Mucosa of rectum (tissue), 2 donors: Measurements from ENCODE around the gene FOXL3.
A peak's percentile ranks its signal among the peaks of the same experiment; 100 is the strongest.

ENCODE experiments used
- H3K27ac ChIP-seq, 2 donors: one replicate each; pipeline ENCODE4 v1.7.0; 2013; ENCODE audit warnings: inconsistent platforms in 2 of 2, low read depth in 2 of 2, low read length in 2 of 2
- H3K27me3 ChIP-seq, 2 donors: one replicate each; pipeline ENCODE4 v1.7.0; 2013; ENCODE audit warnings: low read length in 2 of 2; ENCODE audit not compliant: control insufficient read depth in 2 of 2, insufficient read depth in 2 of 2
- H3K36me3 ChIP-seq, 2 donors: one replicate each; pipeline ENCODE4 v1.7.0; 2013; ENCODE audit warnings: low read length in 2 of 2; ENCODE audit not compliant: control insufficient read depth in 2 of 2, insufficient read depth in 2 of 2
- H3K4me1 ChIP-seq, 2 donors: one replicate each; pipeline ENCODE4 v1.7.0; 2013; ENCODE audit warnings: low read length in 2 of 2, mild to moderate bottlenecking in 1 of 2; ENCODE audit not compliant: control insufficient read depth in 2 of 2, insufficient read depth in 2 of 2
- H3K4me3 ChIP-seq, 2 donors: one replicate each; pipeline ENCODE4 v1.7.0; 2013; ENCODE audit warnings: low read length in 2 of 2
- H3K9ac ChIP-seq, 2 donors: one replicate each; pipeline ENCODE4 v1.7.0; 2013; ENCODE audit warnings: low read length in 2 of 2, low read depth in 1 of 2, mild to moderate bottlenecking in 1 of 2
- H3K9me3 ChIP-seq, 2 donors: one replicate each; pipeline ENCODE4 v1.7.0; 2013; ENCODE audit warnings: low read length in 2 of 2; ENCODE audit not compliant: control insufficient read depth in 2 of 2
- donor health status: healthy.
- donor health status: Normal muscosa, but diverticular disease.

The FOXL3 gene

DNA sequence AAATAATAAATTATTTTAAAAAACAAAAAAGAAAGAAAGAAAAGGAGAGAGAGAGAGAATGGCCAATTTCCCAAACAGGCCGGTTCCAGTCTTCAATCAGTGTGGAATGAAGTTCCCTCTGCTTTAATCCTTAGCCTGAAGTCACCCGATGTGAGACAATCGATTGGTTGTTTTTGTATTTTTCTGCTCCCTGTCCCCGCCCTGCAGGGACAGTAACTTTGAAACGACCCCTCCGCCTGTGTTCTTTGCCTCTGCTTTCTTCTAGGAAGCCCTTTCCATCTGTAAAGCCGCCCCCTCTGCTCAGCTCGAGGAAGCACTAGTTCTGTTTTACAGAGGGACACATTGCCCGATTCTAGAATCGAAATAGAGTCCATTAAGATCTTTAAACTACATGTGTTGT, 33.4 kb downstream of the FOXL3 start:
- Histone ChIP-seq H3K9me3 (no peaks in the 10 kb centered on the region), H3K4me3 (no peak overlapping the region), H3K36me3 (no peaks in the 10 kb centered on the region), H3K9ac (no peak overlapping the region), H3K27me3 (peaks cover 0 to under 1% of the 10 kb centered on the region in 2 donors), H3K4me1 (peaks cover 51 to 60% of the 10 kb centered on the region in 2 donors), H3K27ac (no peak overlapping the region)

DNA sequence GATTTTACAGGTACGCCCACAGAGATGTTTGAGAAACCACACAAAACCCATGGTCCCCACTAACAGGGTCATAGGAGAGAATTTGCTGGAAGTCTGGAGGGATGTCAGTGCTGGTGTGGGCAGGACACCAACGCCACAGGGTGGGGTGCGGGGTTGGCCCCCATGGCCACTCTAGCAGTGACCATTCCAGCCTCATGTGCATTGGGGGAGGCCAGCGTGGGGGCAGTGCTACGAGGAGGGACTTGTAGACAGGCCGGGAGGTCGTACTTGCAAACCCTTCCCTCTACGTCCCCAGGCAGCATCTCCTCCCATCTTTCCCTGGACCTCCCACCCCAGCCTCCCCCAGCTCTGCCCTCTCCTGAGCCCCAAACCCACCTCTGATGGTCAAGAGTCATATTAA, 34.0 kb downstream of the FOXL3 start:
- H3K9ac ChIP-seq = no peak overlapping the region
- no peak overlapping the region for H3K4me3 ChIP-seq
- H3K9me3 ChIP-seq = no peaks in the 10 kb centered on the region
- no peaks in the 10 kb centered on the region for H3K36me3 ChIP-seq
- H3K4me1 ChIP-seq = peaks cover 49 to 60% of the 10 kb centered on the region in 2 donors
- peak overlapping the region in 1 of 2 donors; percentile 18 for H3K27ac ChIP-seq
- no peaks in the 10 kb centered on the region for H3K27me3 ChIP-seq

DNA sequence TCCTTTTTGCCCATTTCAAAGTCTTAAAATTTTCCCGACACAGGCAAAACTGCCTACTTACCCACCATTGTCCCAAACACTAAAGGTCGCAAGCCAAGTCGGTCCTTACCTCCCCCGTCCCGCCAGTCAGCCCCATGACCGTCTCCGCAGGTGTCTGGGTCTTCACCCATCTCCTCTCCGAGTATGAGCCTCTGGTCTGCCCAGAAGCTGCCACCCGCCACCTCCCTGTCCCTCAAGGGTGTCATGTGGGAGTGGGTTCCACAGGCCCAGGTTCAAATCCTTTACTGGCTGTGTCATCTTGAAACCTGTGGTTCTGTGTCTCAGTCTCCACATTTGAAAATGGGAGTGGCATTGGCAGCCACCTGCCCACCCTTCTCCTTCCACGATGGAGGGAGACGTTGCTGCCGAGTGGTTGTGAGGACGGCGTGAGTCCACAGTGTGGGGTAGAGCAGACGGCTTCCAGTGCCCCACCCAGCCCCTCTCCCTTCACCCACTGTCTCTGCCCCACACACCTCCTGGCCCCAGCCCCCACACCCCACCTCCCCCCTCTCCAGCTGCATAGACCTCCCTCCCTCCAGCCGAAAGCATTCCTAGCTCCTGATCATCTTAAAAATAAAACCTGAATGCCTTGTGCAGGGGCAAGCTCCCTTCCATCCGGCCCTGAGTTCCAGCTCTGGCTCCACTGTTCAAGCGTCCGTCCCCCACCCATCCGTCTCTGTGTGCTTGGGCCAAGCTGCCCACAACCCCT, 35.3 kb downstream of the FOXL3 start:
- Histone ChIP-seq H3K9me3 (no peaks in the 10 kb centered on the region), H3K27me3 (no peaks in the 10 kb centered on the region), H3K4me1 (peaks cover 41 to 53% of the 10 kb centered on the region in 2 donors), H3K27ac (no peak overlapping the region), H3K36me3 (no peaks in the 10 kb centered on the region), H3K9ac (no peak overlapping the region), H3K4me3 (no peak overlapping the region)

DNA sequence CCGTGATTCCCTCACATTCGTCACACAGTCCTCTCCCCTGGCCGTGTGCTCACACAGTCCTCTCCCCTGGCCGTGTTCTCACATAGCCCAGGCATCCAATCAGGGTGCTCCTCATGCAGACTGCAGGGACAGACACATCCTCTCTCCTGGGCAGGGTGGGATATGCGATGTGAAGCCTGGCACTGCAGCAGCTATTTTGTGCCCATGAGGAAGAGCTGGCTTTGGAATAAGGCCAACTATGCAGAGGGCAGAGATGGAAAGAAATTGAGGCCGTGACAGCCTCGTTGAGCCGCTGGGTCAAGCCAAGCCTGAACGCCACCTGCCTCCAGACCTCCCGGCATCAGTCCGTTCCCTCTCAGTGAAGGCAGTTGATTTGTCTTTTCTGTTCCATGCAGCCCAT, 35.8 kb downstream of the FOXL3 start:
- no peak overlapping the region for H3K9ac ChIP-seq
- no peaks in the 10 kb centered on the region for H3K36me3 ChIP-seq
- H3K4me1 ChIP-seq = peaks cover 42 to 54% of the 10 kb centered on the region in 2 donors
- H3K27me3 ChIP-seq = no peaks in the 10 kb centered on the region
- no peaks in the 10 kb centered on the region for H3K9me3 ChIP-seq
- H3K4me3 ChIP-seq = no peak overlapping the region
- H3K27ac ChIP-seq = peak overlapping the region in 1 of 2 donors; percentile 52

DNA sequence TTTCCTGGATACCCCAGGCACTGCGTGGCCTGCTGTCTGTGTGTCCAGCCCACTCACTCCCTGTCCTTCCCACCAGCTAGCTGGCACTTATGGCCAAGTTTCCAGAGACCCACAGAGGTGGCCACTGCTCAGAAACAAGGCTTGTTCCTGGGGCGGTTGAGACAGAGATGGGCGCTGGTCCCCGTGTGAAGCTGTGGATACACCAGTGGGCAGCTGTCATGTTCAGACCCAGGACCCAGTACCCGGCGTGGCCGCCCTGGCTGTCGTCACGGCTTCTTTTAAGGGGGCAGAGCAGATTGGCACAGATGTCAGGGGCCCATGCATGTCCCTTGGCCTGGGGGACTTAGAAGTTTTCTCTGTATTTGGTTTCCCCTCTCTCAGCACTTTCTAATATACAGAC, 36.3 kb downstream of the FOXL3 start:
- H3K4me1 ChIP-seq = peaks cover 45 to 57% of the 10 kb centered on the region in 2 donors
- no peaks in the 10 kb centered on the region for H3K36me3 ChIP-seq
- no peak overlapping the region for H3K4me3 ChIP-seq
- peak overlapping the region; percentile 52 to 73 for H3K27ac ChIP-seq
- peak overlapping the region in 1 of 2 donors; percentile 36 for H3K9ac ChIP-seq
- no peaks in the 10 kb centered on the region for H3K9me3 ChIP-seq
- no peaks in the 10 kb centered on the region for H3K27me3 ChIP-seq

DNA sequence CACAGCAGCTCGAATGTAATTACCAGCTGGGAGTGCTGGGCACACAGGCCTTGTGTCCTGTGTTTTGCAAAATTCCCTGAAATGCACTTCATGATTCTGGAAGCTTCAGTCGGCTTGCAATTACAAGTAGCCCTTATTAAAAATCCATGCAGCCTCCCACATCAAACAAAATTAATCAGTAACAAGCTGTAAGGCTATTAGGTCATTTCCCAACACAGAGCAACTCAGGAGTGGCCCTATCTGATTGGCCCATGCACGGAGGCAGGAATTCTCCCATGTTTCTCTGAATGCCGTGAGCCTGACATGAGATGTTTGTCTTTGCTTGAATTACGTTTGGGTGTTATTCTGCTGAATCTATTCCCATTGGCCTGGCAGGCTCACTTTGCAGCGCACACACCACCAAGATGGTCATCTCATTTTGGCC, 36.9 kb downstream of the FOXL3 start:
- Histone ChIP-seq H3K9ac (peak overlapping the region; percentile 26 to 50), H3K4me1 (peaks cover 41 to 54% of the 10 kb centered on the region in 2 donors)

DNA sequence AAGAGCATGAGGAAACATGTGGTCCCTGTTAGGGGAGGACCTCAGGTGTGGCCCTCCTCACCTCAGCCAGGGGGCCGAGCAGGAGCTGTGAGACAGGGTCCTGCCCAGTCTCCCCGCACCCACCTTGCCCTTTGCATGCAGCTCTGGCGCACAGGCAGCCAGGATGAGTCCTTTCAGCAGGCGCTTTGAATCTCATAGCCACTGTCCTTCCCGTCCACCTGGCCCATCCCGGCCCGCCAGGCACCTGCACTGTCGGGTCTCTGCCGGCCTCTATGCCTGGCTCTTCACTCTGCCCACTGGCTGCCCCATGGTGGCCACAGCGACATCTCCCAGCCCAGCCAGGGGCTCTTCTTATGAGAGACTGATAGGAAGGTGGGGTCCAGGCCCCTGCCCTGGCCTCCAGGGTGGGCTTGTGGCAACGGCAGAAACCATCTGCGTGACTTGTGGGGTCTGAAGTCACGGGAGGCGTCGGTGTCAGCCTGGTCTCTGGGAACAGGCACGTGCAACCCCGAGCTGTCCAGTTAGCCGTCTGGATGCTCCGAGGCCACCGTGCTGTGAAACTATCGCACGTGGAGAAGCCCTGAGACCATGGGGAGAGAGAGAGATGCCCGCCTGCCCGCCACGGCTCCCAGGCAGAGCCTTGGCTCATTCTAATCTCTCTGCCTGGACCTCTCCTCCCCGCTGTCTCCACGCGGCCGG, 37.4 kb downstream of the FOXL3 start:
- Histone ChIP-seq H3K27me3 (no peaks in the 10 kb centered on the region), H3K9me3 (no peaks in the 10 kb centered on the region), H3K36me3 (no peaks in the 10 kb centered on the region), H3K27ac (peak overlapping the region; percentile 73 to 83), H3K9ac (peak overlapping the region; percentile 26 to 50), H3K4me1 (peaks cover 43 to 55% of the 10 kb centered on the region in 2 donors), H3K4me3 (no peak overlapping the region)

More for the DNA sequence above, 36.9 kb downstream of the FOXL3 start:
- no peaks in the 10 kb centered on the region for H3K36me3 ChIP-seq
- no peaks in the 10 kb centered on the region for H3K27me3 ChIP-seq
- no peak overlapping the region for H3K4me3 ChIP-seq
- H3K27ac ChIP-seq = peak overlapping the region; percentile 73 to 83
- no peaks in the 10 kb centered on the region for H3K9me3 ChIP-seq

DNA sequence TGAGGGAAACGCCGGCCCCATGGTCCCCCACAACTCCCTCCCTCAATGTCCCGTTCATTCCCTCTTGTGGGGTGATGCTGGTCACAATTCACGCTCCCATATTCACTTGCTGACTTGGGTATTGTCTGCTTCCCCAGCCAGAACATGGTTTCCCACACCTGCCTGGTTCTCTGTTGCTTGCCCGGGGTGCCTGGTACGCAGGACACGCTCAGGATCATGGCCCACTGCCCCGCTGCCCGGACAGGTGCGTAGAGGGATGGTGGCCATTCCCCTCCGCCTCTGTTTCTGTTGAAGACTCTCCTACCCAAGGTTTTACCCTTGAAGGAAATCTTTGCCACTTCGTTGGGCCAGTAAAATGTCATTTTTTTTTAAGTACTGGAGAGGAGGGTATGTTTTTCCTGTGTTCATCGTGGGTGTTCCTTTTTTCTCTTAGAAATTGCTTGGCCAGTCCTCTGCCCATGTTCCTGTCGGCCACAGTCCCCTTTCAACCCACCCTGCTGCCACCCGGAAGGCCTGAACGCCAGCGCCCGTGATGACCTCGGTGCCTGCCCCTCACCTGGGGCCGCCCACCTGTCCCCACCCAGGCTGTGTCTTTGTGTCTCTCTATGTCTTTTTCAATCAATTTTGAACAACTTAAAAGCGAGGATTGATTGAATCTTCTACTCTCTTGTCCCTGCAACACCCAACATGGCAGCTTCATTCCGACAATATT, 38.2 kb downstream of the FOXL3 start:
- peaks cover 40 to 55% of the 10 kb centered on the region in 2 donors for H3K4me1 ChIP-seq

DNA sequence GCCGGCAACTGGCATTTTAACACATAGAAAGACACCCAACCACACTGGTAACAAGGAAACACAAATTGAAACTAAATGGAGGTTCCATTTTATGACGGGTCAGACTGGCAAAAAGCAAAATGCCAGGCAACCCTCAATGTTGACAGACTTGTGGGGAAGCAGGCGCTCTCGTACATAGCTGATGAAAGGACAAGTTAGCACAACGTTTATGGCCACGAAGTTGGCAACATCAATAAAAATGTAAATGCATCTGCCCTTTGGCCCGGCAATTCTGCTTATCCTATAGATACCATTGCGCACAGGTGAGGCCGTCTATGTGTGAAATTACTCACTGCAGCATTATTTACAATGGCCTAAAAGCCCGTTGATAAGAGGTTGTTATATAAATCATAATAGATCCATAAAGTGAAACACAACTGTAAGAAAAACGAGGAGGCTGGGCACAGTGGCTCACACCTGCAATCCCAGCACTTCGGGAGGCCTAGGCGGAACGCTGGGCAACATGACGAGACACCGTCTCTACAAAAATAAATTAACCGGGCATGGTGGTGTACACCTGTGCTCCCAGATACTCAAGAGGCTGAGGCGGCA, 39.8 kb downstream of the FOXL3 start:
- H3K36me3 ChIP-seq = no peaks in the 10 kb centered on the region
- H3K9ac ChIP-seq = peak overlapping the region; percentile 26 to 61
- peak overlapping the region; percentile 74 to 88 for H3K27ac ChIP-seq
- H3K27me3 ChIP-seq = no peaks in the 10 kb centered on the region
- no peaks in the 10 kb centered on the region for H3K9me3 ChIP-seq
- H3K4me1 ChIP-seq = peaks cover 45 to 57% of the 10 kb centered on the region in 2 donors
- H3K4me3 ChIP-seq = peak overlapping the region; percentile 23 to 36

More for the DNA sequence above, 38.2 kb downstream of the FOXL3 start:
- no peak overlapping the region for H3K4me3 ChIP-seq
- no peaks in the 10 kb centered on the region for H3K36me3 ChIP-seq
- no peaks in the 10 kb centered on the region for H3K27me3 ChIP-seq
- peak overlapping the region; percentile 83 to 88 for H3K27ac ChIP-seq
- H3K9ac ChIP-seq = peak overlapping the region in 1 of 2 donors; percentile 50
- no peaks in the 10 kb centered on the region for H3K9me3 ChIP-seq
